ENCODE results near the gene YIF1B.
"Not testable (repeated sequence)": the region's sequence is repeated elsewhere in the genome, so short reads cannot be mapped to it uniquely, and the experiment has no call there.

The YIF1B gene

GRCh38 chr19:38270587-38271167, 45.1 kb downstream of the YIF1B start:
- DNase-seq: no peak

- DNase-seq: no peak
Observed at GRCh38 chr19:38268539-38268938, 47.2 kb downstream of the YIF1B start.

GRCh38 chr19:38267761-38268483, 47.8 kb downstream of the YIF1B start:
- no peak for DNase-seq

GRCh38 chr19:38266981-38267597, 48.7 kb downstream of the YIF1B start:
- DNase-seq: no peak

- DNase-seq: no peak
Observed at GRCh38 chr19:38265921-38266429, 49.8 kb downstream of the YIF1B start.

- no peak for DNase-seq
Observed at GRCh38 chr19:38265213-38265861, 50.4 kb downstream of the YIF1B start.

GRCh38 chr19:38264486-38265212, 51.1 kb downstream of the YIF1B start, which contains the start of gene SPINT2:
TSS of gene SPINT2 (plus strand) at chr19:38264573. CDS start at chr19:38264893, 320 bp downstream.
- DNase-seq: peak; percentile 96

GRCh38 chr19:38263689-38264485, 51.9 kb downstream of the YIF1B start:
- DNase-seq: peak; percentile 96

GRCh38 chr19:38262585-38263268, 53.0 kb downstream of the YIF1B start:
- DNase-seq: no peak

GRCh38 chr19:38261942-38262341, 53.8 kb downstream of the YIF1B start:
- DNase-seq: not testable (repeated sequence)

GRCh38 chr19:38255383-38256014, 60.2 kb downstream of the YIF1B start:
- DNase-seq: no peak

GRCh38 chr19:38253788-38254187, 62.0 kb downstream of the YIF1B start:
- no peak for DNase-seq
